GM19452 (cell line): Measurements from ENCODE around the gene SYNJ2BP.
"Not testable (repeated sequence)": the region's sequence is repeated elsewhere in the genome, so short reads cannot be mapped to it uniquely, and the experiment has no call there.

Experiments used
- ATAC-seq: cut with Tn5 transposase; IDR thresholded peaks from one replicate; pipeline ENCODE4 v1.9.1; 2021; ENCODE audit not compliant: unreplicated experiment

Gene SYNJ2BP, protein sequence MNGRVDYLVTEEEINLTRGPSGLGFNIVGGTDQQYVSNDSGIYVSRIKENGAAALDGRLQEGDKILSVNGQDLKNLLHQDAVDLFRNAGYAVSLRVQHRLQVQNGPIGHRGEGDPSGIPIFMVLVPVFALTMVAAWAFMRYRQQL

DNA sequence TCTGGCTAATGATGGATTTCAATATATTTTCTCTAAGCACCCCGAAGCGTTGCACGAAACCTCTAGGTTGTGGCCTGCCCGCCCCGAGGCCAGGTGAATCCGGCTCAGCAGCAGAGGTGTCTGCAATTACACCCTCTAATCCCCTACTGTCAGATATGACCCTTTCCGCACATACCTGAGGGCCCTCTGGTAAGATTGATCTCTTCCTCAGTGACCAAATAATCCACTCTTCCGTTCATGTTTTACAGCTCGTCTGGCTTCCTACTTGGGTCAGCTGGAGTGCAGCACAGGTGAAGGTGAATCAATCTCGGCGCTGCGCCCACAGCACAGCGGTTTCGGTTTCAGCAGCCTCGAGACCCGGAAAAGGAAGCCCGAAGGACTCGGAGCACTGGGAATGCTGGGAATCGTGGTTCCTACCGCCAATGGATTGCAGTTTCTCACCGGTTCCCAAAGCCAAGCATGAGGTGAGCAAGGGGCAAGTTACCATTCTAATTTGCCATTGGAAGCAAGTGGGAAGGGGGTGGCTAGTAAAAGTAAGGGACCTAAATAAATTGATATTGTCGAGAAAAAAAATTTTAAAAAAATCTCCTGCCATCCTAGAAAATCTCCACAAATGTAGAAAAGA lies at the start of gene SYNJ2BP:
Gene SYNJ2BP (minus strand): TSS at position 366 of the 625 bp plus-strand sequence. CDS start 127 bp downstream, at position 239.
- no peak for ATAC-seq

DNA sequence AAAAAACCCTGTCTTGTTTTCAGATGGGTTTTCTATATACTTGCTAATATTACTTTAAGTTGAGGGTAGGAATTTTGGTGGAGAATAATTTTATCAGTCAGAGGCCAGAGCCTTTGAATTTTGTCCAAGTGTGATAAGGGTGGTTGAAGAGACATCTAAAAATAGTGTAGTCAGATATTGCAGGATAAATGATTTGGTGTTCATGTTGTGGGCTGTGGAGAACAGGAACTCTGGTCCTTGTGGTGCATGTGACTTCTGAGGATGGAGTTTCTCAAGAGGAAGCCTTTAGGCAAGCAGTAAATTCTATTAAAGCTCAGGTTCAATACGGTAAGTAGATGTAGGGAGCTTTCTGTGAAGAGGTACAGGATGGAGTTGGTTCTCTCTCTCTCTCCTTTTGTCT lies 37.8 kb upstream of the SYNJ2BP start:
- no peak for ATAC-seq

DNA sequence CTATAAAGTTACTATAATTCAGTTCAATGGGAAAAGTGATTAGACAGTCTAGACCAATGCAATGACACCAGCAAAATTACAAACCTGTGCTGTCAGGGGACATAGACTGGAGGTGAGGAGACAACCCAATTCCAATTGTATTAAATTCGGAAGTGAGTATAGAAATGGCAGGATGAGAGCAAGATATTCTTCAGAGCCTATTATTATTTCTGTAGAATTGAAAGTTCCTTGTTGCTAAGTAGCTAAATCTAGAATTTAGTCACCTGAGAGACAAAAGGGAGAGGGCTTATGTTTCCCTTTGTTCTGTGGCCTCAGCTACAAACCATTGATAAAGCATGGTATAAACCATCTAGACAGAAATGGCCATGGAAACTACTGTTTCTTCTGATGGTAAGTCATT lies 35.0 kb upstream of the SYNJ2BP start, which contains the start of gene ADAM21:
Gene ADAM21 (plus strand): TSS at position 301 of the 400 bp plus-strand sequence. CDS start 5,326 bp downstream, outside the sequence.
- ATAC-seq = no peak

DNA sequence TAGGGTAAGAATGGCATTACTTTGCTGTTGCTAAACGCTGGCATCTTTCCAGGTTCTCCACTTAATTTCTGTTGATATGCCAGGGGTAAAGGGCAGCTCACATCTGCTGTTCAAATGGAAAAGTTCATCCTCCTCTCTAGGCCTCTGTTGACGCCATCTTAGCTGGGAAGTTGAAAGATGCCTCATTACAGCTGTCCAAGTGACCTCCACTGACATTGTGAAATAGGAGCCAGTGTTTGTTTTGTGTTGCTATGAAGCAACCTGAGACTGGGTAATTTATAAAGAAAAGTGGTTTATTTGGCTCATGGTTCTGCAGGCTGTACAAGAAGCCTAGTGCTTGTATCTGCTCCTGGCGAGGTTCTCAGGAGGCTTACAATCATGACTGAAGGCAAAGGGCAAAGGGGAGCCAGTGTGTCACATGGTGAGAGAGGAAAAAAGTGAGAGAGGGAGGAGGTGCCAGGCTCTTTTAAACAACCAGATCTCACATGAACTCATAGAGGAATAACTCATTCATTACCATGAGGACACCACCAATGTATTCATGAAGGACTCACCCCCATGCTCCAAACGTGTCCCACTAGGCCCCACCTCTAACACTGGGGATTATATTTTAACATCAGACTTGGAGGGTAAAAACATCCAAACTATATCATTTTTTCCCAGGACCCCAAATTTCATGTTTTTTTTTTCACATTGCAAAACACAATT lies 31.9 kb upstream of the SYNJ2BP start:
- ATAC-seq = no peak

DNA sequence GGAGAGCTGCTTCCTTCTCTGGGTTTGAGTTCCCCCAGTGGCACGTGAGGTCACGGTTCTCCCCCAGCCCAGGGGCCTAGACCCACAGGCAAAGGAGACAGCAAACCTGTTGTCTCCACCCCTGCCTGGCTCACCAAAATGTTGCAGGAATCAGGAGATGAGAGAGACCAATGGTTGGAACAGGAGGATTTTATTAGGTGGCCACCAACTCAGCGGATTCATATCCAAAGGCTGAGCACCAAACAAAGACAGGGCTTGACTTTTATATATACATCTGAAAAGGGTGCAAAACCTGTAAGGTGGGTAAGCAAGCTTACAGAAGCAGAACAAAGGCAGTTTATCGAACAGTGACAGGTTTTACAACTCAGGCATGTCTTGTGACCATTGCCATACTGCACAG lies 25.9 kb upstream of the SYNJ2BP start:
- no peak for ATAC-seq

DNA sequence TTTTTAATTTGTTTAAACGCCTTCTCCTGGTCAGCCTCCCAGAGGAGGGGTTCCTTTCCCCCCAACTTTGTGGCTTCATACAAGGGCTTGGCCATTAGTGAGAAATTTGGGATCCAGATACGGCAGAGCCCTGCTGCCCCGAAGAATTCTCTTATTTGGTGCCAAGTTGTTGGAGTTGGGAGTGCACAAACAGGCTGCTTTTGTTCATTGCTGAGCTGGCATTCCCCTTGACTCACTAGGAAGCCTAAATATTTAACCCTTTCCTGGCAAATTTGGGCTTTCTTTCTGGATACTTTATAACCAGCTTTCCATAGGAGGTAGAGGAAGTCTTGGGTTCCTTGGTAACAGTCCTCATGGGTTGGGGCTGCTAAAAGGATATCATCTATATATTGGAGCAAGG lies 24.8 kb upstream of the SYNJ2BP start:
- no peak for ATAC-seq

DNA sequence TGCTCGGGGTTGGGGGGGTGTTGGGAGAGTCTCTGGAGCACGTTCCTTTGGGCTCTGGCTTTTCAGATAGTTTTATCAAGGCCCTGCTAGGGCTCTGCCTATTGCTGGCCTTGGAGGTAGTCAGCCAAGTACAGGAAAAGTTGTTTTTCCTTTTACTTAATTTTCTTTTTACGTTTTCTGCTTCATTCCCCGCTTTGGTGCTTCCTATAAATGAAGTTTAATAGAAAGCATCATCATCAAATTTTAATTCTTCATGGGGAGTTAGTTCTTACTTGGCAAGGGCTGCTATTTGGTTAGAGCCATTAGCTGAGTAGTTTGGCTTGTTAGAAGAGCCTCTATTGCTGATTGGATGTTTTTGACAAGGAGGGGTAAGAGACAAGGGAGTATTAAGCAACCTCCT lies 20.0 kb upstream of the SYNJ2BP start:
- ATAC-seq = no peak

DNA sequence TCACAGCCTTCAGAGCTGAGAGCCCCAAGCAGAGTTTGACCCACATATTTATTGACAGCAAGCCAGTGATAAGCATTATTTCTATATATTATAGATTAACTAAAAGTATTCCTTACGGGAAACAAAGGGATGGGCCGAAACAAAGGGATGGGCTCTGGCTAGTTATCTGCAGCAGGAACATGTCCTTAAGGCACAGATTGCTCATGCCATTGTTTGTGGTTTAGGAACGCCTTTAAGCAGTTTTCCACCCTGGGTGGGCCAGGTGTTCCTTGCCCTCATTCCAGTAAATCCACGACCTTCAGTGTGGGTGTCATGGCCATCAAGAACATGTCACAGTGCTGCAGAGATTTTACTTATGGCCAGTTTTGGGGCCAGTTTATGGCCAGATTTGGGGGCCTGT lies 9.7 kb upstream of the SYNJ2BP start:
- ATAC-seq = not testable (repeated sequence)

DNA sequence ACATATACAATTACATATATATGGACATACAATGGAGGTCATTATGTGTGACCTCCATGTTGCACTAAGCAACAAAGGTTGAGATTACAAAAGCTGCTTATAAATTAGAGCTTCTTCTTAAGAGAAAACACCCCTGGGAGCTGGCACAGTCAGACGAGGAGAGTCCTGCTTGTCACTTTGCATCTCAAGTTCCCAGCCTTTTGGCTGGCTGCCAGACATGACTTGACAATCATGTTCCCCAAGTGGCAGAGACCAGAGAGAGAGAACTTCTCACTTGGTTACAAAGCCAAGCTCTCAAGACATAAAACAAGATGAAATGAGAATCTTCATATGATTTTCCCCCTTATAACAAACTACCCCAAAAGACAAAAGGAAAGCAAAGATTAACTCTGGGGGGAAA lies 8.5 kb upstream of the SYNJ2BP start:
- no peak for ATAC-seq

DNA sequence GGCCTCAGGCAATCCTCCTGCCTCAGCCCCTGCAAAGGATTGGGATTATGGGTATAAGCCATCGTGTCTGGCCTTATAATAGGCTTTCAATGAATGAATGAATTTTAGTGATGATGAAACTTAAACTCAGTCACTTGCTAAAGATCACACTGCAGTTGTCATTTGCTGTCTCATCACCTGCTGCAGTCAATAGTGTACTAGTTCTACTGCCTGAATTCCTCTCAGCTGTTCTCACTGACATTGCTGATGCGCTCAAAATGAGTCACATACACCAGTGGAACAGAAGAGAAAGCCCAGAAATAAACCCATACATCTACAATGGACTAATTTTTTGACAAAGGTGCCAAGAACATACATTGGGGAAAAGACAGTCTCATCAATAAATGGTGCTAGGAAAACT lies 5.6 kb upstream of the SYNJ2BP start:
- ATAC-seq = no peak

DNA sequence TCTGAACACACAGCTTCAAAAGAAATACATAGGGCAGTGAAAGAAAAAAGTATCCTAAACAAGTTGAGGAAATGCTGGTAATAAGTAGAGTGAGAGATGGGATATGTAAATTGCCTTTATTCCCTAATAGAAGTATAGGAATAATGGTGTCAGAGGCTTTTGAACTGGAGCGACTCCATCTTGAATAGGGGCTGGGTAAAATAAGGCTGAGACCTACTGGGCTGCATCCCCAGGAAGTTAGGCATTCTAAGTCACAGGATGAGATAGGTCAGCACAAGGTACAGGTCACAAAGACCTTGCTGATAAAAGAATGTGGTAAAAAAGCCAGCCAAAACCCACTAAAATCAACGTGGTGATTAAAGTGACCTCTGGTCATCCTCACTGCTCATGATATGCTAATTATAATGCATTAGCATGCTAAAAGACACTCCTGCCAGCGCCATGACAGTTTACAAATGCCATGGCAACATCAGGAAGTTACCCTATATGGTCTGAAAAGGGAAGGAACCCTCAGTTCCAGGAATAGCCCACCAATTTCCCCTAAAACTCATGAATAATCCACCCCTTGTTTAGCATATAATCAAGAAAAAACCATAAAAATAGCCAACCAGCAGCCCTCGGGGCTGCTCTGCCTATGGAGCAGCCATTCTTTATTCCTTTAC lies 2.5 kb upstream of the SYNJ2BP start:
- not testable (repeated sequence) for ATAC-seq

DNA sequence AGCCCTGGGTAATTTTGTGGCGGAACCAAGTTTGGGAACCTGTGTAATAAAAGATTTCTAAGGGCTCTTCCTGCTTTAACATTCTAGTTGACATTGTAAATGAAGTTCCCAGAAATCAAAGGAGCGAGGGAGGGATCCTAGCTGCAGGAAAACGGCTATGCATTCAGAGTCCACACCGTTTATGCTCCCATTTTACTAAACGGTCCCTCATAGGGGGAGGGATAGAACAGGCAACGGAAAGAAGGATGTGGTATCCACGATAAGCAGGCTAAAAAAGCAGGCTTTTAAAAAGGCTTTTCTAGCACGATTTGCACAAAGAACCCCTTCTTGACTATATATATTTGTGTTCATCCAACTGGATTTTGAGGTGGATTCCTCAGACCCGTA lies 559 bp downstream of the SYNJ2BP start:
- ATAC-seq = no peak

DNA sequence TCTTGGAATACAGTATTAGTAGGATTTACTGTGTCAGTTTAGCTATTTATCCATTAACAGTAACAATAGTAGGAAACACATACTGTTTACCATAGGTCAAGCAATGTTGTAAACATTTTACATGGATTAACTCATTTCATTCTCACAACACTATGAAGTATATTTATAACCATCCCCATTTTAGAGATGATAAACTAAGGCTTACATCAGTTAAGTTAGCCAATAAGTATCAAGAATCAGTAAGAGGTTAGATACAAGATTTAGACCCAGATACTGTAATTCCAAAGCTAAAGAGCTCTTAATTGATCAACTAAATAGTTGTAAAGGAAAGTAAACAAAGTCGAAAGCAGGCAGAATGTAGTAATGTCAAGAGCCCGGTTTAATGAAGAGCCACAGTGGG lies 1.1 kb downstream of the SYNJ2BP start:
- ATAC-seq = no peak

DNA sequence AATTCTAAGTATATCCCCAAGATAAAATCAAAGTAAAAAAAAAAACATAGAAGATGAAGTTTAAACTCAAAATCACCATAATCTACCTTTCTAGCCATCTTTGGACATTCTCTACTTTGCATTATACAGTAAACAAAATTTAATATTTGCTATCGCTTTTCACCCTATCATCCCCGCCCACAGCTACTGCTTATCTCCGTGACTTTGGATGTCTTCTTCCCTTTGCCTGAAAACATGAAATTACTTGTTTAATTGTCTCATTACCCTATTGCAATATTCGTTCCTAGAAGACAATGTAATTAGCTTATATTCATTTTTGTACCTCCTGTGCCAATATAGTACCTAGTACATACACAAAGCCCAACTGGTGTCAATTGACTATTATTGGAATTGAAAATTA lies 9.3 kb downstream of the SYNJ2BP start:
- ATAC-seq = no peak

DNA sequence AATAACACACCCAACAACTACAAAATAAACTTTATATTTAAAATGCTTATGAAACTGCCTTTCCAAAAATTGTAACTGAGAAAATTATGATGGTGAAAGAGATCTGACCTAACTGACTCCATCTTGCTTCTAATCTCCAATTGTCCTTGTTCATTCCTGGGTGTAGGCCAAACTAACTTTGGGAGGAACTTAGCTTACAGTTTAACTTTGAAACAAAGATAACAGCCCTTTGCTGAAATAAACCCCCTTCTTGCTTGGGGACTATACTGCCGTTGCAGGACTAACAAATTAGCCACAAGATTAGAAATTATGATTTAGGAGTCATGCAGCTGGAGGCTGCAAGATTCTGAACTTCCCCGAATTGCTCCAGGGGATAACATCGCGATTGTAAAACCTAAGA lies 10.7 kb downstream of the SYNJ2BP start:
- ATAC-seq = not testable (repeated sequence)

DNA sequence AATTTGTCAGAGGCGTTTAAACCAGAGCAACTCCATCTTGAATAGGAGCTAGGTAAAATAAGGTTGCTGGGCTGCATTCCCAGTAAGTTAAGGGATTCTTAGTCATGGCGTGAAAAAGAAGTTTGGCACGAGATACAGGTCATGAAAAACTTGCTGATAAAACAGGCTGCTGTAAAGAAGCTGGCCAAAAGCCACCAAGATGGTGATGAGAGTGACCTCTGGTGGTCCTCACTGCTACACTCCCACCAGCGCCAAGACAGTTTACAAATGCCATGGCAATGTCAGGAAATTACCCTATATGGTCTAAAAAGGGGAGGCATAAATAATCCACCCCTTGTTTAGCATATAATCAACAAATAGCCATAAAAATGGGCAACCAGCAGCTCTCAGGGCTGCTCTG lies 13.6 kb downstream of the SYNJ2BP start:
- ATAC-seq = not testable (repeated sequence)

DNA sequence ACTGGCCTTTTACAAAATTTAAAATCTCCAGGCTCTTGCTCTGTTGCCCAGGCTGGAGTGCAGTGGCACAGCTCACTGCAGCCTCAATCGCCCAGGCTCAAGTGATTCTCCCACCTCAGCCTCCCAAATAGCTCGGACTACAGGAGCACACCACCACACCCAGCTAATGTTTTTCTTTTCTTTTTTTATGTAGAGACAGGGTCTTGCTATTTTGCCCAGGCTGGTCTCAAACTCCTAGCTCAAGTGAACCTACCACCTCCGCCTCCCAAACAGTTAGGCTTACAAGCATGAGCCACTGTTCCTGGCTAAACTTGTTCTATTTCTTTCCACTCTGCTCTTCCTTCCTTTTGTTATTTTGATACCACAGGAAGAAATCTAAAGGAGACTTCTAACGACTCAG lies 15.2 kb downstream of the SYNJ2BP start:
- no peak for ATAC-seq

DNA sequence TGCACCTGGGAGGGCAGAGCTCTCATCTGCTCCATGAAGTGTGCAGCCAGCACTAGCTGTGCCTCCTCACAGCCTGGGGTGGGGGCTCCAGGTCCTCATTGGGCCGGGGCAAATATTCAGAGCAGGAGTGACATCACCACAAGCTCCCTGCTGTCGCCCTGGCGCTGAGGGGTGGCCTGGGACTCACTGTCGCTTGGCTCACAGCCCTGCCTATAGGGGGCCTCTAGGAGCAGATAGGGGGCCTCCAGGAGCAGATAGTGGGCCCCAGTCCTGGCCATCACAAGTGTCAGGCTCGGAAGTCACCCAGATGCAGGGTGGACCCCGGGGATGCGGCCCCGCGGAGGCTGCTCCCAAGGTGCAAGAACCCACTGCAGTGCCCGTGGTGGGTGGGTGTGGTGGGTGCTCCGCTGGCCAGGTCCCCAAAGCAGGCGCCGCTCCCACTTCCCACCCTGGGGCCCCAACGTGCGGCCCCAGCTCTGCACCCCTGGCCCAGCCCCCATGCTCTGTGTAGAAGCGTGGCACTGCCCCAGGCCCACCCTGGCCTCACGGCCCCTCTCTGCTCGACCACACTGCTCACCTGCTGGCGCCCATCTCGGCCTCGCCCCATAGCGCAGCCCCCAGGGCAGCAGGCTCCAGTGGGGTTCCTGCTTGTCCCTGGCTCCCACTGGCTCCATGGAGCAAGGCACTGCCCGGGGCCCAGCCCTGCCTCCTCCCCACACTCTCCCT lies 18.0 kb downstream of the SYNJ2BP start:
- ATAC-seq = no peak

DNA sequence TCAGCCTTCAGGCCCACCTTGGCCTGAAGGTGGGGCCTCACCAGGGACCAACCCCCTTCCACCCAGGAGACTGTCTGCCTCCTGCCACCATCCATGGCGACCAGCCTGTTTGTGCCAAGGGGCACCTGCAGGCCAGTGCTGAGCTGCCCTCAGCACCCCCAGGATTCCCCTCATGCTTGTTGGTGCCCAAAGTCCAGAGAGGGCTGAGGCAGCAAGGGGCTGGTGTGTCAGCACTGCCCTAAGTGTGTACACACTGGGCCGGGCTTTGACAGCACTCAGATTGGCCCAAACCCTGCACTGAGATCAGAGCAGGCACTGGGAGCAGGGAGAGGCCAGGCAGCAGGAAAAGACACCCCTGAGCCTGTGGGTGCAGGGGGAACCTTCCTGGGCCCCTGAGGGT lies 18.6 kb downstream of the SYNJ2BP start:
- ATAC-seq = no peak

DNA sequence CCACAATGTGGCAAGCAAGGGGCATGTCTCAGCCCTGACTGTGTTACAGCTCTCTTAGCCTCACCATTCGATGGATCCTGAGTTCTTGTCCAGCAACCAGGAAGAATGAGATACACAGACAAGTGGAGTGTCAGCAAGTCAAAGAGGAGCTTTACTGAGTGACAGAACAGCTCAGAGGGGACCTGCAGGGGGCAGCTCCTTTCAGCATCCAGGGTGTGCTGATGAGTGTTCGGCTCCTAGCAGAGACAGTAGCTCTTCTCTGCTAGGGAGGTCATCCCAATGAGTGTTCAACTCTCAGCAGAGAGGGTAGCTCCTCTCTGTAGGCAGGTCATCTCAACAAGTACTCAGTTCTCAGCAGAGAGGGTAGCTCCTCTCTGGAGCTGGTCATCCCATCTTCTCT lies 19.1 kb downstream of the SYNJ2BP start:
- no peak for ATAC-seq

DNA sequence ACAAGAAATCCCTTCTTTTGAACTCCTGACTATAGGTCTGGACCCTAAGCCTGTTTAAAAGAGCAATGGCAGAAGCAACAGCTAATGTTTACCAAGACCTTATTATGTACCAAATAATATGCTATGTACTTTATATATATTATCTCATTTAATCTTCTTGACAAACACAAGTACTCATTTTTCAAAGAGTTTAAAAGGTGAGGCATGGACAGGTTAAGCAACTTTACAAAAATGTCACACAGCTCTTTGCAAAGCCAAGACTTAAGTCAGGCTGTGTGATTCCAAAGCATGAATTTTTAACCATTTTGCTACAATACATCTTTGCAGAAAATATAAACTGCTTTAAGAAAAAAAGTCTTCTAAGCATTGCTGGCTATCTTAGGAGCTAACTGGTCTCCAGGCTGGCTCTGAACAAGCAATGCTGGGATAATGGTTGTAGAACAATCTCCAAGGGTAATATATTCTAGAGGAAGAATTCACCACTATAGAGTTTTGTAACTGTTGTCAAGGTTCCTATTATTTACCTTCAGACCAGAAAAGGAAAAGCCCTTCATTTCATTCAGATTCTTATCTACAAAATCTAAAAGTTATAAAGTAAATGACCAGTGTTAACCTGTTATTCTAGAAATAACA lies 22.1 kb downstream of the SYNJ2BP start:
- ATAC-seq = no peak
